ENCODE measurements around the gene LSMEM2.
"Not testable (repeated sequence)": the region's sequence is repeated elsewhere in the genome, so short reads cannot be mapped to it uniquely, and the experiment has no call there.

The LSMEM2 gene

GRCh38 chr3:50278123-50278879, 586 bp upstream of the LSMEM2 start:
- no peak for DNase-seq (ENCODE audit: low read depth in 2 of 2)

GRCh38 chr3:50279255-50280016, 549 bp downstream of the LSMEM2 start:
- no peak for DNase-seq (ENCODE audit: low read depth in 2 of 2)

GRCh38 chr3:50284121-50284520, 5.2 kb downstream of the LSMEM2 start:
- not testable (repeated sequence) for DNase-seq (ENCODE audit: low read depth in 2 of 2)

GRCh38 chr3:50286322-50287227, 7.7 kb downstream of the LSMEM2 start:
- DNase-seq (ENCODE audit: low read depth in 2 of 2), result no peak

GRCh38 chr3:50287262-50287661, 8.4 kb downstream of the LSMEM2 start:
- no peak for DNase-seq (ENCODE audit: low read depth in 2 of 2)

- DNase-seq (ENCODE audit: low read depth in 2 of 2), result no peak
These were observed 9.6 kb downstream of the LSMEM2 start for GRCh38 chr3:50288387-50289007.

- DNase-seq (ENCODE audit: low read depth in 2 of 2), result no peak
These were observed 10.2 kb downstream of the LSMEM2 start for GRCh38 chr3:50289130-50289529.

- DNase-seq (ENCODE audit: low read depth in 2 of 2), result no peak
These were observed 11.3 kb downstream of the LSMEM2 start for GRCh38 chr3:50290161-50290641.

GRCh38 chr3:50292159-50293078, 13.5 kb downstream of the LSMEM2 start, which contains the start of gene IFRD2:
Gene IFRD2, minus strand, starts transcription at chr3:50292429. Its CDS starts 155 bp downstream, at chr3:50292274.
- DNase-seq (ENCODE audit: low read depth in 2 of 2), result peak; percentile 90 to 93

- DNase-seq (ENCODE audit: low read depth in 2 of 2), result no peak
These were observed 14.4 kb downstream of the LSMEM2 start for GRCh38 chr3:50293079-50293801.

GRCh38 chr3:50294089-50294488, 15.2 kb downstream of the LSMEM2 start:
- DNase-seq (ENCODE audit: low read depth in 2 of 2), result no peak

- no peak for DNase-seq (ENCODE audit: low read depth in 2 of 2)
These were observed 15.9 kb downstream of the LSMEM2 start for GRCh38 chr3:50294492-50295403.

GRCh38 chr3:50295553-50296431, 16.9 kb downstream of the LSMEM2 start:
- DNase-seq (ENCODE audit: low read depth in 2 of 2), result no peak

- no peak for DNase-seq (ENCODE audit: low read depth in 2 of 2)
These were observed 18.0 kb downstream of the LSMEM2 start for GRCh38 chr3:50296721-50297383.

GRCh38 chr3:50297384-50297775, 18.5 kb downstream of the LSMEM2 start:
- DNase-seq (ENCODE audit: low read depth in 2 of 2), result no peak

GRCh38 chr3:50297896-50298725, 19.2 kb downstream of the LSMEM2 start:
- DNase-seq (ENCODE audit: low read depth in 2 of 2), result no peak
